ENCODE results near the gene ZNF106. TPM values are rescaled to one million over a fixed set of nuclear protein-coding genes. Genes with fewer than 3 reads are reported as not detected.

ZNF106 gene
- total and polyA plus RNA-seq, 2 of the 4 experiments (the other 2 are of a cell fraction): 19.2 to 87.5 TPM

GRCh38 chr15:42363942-42364341 is 127.0 kb downstream of the ZNF106 start:
- Histone ChIP-seq H2AFZ (replicated peaks; ENCODE audit: low read length, poor library complexity) (no peak overlapping the region), H3K79me1 (ENCODE audit: low read depth in 1 of 2, low read length in 2 of 2) (no peaks in the 10 kb centered on the region), H3K27ac (ENCODE audit: insufficient read depth, low read length) (no peak overlapping the region), H3K56ac (ENCODE audit: extremely low read depth, insufficient read depth, low read length) (no peak overlapping the region), H3K23ac (ENCODE audit: low read depth, low read length) (no peak overlapping the region), H4K20me1 (ENCODE audit: insufficient read depth, low read length) (no peaks in the 10 kb centered on the region), H3K9ac (ENCODE audit: low read depth, low read length) (no peak overlapping the region), H3K4me3 (ENCODE audit: insufficient read depth, low read depth, low read length) (no peak overlapping the region), H3K4me2 (ENCODE audit: low read depth, low read length) (no peak overlapping the region), H3K4me1 (ENCODE audit: control insufficient read depth, insufficient read depth, low read length) (no peaks in the 10 kb centered on the region), H3K9me3 (ENCODE audit: control insufficient read depth, insufficient read depth, low read length) (no peaks in the 10 kb centered on the region), H3K27me3 (ENCODE audit: control insufficient read depth, insufficient read depth, low read length) (no peaks in the 10 kb centered on the region), H3K4ac (ENCODE audit: low read depth, low read length) (no peak overlapping the region), H2BK5ac (ENCODE audit: low read depth, low read length, poor library complexity, severe bottlenecking) (no peak overlapping the region), H3K36me3 (ENCODE audit: control insufficient read depth, insufficient read depth, low read length) (no peaks in the 10 kb centered on the region), H2AK9ac (replicated peaks; ENCODE audit: low read depth, low read length, poor library complexity) (no peak overlapping the region), H4K8ac (ENCODE audit: low read depth in 2 of 2, low read length in 2 of 2) (no peak overlapping the region), H2AK5ac (ENCODE audit: low read depth, low read length) (no peak overlapping the region), H4K91ac (ENCODE audit: insufficient read depth, low read depth, low read length) (no peak overlapping the region), H3K9me1 (ENCODE audit: insufficient read depth, low read length) (no peaks in the 10 kb centered on the region), H3K18ac (ENCODE audit: low read depth, low read length) (no peak overlapping the region), H2BK20ac (ENCODE audit: low read depth, low read length) (no peak overlapping the region), H2BK120ac (ENCODE audit: low read depth, low read length) (no peak overlapping the region), H3K14ac (replicated peaks; ENCODE audit: low read depth, low read length) (no peak overlapping the region), H4K5ac (ENCODE audit: low read depth, low read length) (no peak overlapping the region), H2BK15ac (ENCODE audit: low read depth, low read length) (no peak overlapping the region)
- in situ Hi-C loops (cut with MboI; ENCODE audit: low sequenced_read_pairs) (no loop called here), intact Hi-C loops (cut with micrococcal nuclease) (no loop called here), dilution Hi-C loops (cut with HindIII; ENCODE audit: low sequenced_read_pairs, unreplicated experiment) (no loop called here)
- no TSS peak for BruUV-seq (replicated peaks)
- ATAC-seq (ENCODE audit: low read depth) (no peak), DNase-seq (no peak)
- no peak for TF ChIP-seq RFX5 (IDR thresholded peaks at IDR 0.05; ENCODE audit: low read depth, low read length)
- no peak for TF ChIP-seq ELK1 (IDR thresholded peaks at IDR 0.05; ENCODE audit: borderline replicate concordance, low read depth, low read length)
- TF ChIP-seq MAFK (IDR thresholded peaks at IDR 0.05; ENCODE audit: low read depth, low read length): no peak
- TF ChIP-seq CEBPB (IDR thresholded peaks at IDR 0.05; ENCODE audit: low read depth, low read length): no peak
- no peak for TF ChIP-seq POLR2A (IDR thresholded peaks at IDR 0.05; ENCODE audit: low read depth, low read length)
- no peak for TF ChIP-seq MAZ (IDR thresholded peaks at IDR 0.05; ENCODE audit: borderline replicate concordance, low read depth, low read length)
- no peak for TF ChIP-seq RCOR1 (IDR thresholded peaks at IDR 0.05; ENCODE audit: insufficient replicate concordance, low read length)
- no peak for TF ChIP-seq CHD1 (IDR thresholded peaks at IDR 0.05; ENCODE audit: low read depth, low read length)
- ChIA-PET POLR2A (ENCODE audit: unreplicated experiment) (no interaction called here), CTCF (no interaction called here)
